T-helper 22 cell (primary cell): Measurements from ENCODE around the gene LMO2.

Experiments
- DNase-seq: peaks from one replicate; pipeline ENCODE4 v3.0.0-alpha.2; 2020; ENCODE audit warnings: low read depth

Gene LMO2

DNA sequence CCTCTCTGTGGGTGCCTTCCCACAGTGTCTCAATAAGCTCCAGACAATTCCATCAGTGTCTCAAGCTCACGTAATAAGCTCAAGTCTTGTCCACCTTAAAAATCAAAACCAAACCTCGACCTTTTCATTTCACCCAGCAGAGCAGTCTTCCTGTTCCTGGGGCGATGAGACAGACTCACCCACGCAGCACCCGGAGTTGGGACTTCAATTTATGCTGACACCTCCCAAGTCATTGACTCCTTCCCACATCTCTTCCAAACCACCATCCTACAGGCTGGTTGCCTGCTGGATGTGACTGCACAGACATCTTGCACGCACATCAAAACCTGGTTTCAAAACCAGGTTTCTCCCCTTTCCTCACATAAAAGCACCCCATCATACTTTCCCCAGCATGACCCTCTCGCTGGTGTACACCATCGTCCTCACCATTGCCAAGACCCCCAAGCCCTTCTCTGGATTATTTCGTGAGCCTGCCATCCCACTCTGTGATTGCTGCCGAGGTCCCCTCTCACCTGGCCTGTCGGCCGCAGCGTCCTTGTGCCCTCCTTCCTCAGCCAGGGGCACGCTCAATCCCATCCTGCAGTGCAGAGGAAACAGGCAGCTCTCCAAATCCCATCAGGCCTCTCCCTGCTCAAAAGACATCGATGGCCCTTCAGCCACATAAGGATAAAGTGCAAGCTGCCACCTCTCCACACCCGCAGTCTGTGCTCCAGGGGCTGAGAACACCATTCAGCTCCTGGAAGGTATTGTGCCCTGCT, 72.4 kb downstream of the LMO2 start:
- DNase-seq: no peak
